PC-3 (cell line): Measurements from ENCODE around the gene XAGE1B.
"Not testable (repeated sequence)": the region's sequence is repeated elsewhere in the genome, so short reads cannot be mapped to it uniquely, and the experiment has no call there.

Experiments used
- CTCF ChIP-seq: fragments of 300-600 bp; sonication (generic); conservative IDR thresholded peaks from 2 replicates; pipeline ENCODE4 v1.5.1; 2017; ENCODE audit warnings: antibody characterized with exemption, low read depth, mild to moderate bottlenecking, low read length
- EZH2 ChIP-seq: fragments of 300-600 bp; sonication (generic); IDR thresholded peaks from one replicate; pipeline ENCODE4 v1.6.1; 2017; ENCODE audit warnings: antibody characterized with exemption, mild to moderate bottlenecking, low read length; ENCODE audit not compliant: unreplicated experiment
- EZH2phosphoT487 ChIP-seq: fragments of 300-600 bp; sonication (generic); IDR thresholded peaks from 2 replicates; pipeline ENCODE4 v1.6.1; 2018; ENCODE audit warnings: mild to moderate bottlenecking, antibody characterized with exemption, low read length, borderline replicate concordance

- not testable (repeated sequence) for TF ChIP-seq CTCF, EZH2phosphoT487, EZH2
Observed at GRCh38 chrX:52511126-52511525, 5.7 kb downstream of the XAGE1B start.
